Kidney (tissue), 14 donors: ENCODE measurements around the gene ERGIC1. TPM values are rescaled to one million over a fixed set of nuclear protein-coding genes. Genes with fewer than 3 reads are reported as not detected.
A peak's percentile ranks its signal among the peaks of the same experiment; 100 is the strongest.

Source experiments
- DNase-seq, 5 donors: peaks; one replicate each; pipeline ENCODE4 v3.0.0-alpha.2; 2013 to 2020
- FAIRE-seq: peaks from 2 replicates; lab custom pipeline; 2012; peaks lifted over from hg19 to GRCh38; lab: Jason Lieb, UNC
- H3K27ac ChIP-seq, 2 donors: one replicate each; pipeline ENCODE4 v1.7.0; 2013; ENCODE audit warnings: low read depth in 2 of 2, low read length in 2 of 2, inconsistent platforms in 1 of 2
- H3K27me3 ChIP-seq: one replicate; pipeline ENCODE4 v1.7.1; 2013; ENCODE audit warnings: low read length, inconsistent platforms; ENCODE audit not compliant: control insufficient read depth, insufficient read depth
- H3K36me3 ChIP-seq, 3 donors: one replicate each; pipeline versions ENCODE4 v1.7.0 to v1.7.1; 2013; ENCODE audit warnings: low read length in 3 of 3, control low read depth in 1 of 3, inconsistent platforms in 1 of 3; ENCODE audit not compliant: insufficient read depth in 3 of 3, control insufficient read depth in 2 of 3
- H3K4me1 ChIP-seq, 3 donors: one replicate each; pipeline versions ENCODE4 v1.7.0 to v1.7.1; 2013; ENCODE audit warnings: low read length in 3 of 3, inconsistent platforms in 1 of 3, low read depth in 1 of 3; ENCODE audit not compliant: control insufficient read depth in 2 of 3, insufficient read depth in 2 of 3
- H3K4me3 ChIP-seq, 3 donors: one replicate each; pipeline versions ENCODE4 v1.7.0 to v1.8.1; 2013; ENCODE audit warnings: low read length in 3 of 3, control low read depth in 1 of 3, inconsistent platforms in 1 of 3
- H3K9ac ChIP-seq, 3 donors: one replicate each; pipeline versions ENCODE4 v1.7.0 to v1.7.1; 2013; ENCODE audit warnings: low read length in 3 of 3, control low read depth in 1 of 3, inconsistent platforms in 1 of 3
- H3K9me3 ChIP-seq, 3 donors: one replicate each; pipeline versions ENCODE4 v1.7.0 to v1.7.1; 2013; ENCODE audit warnings: low read length in 3 of 3, control low read depth in 1 of 3, inconsistent platforms in 1 of 3; ENCODE audit not compliant: control insufficient read depth in 2 of 3, insufficient read depth in 1 of 3
- intact Hi-C: fragments of 100-400 bp; cut with DNase I; formaldehyde crosslinking; loops from one replicate; pipeline ENCODE4 v1.11.1; 2022
- polyA plus RNA-seq: library from polyadenylated mRNA; stranded (reverse); fragments of 350-450 nt; fragmentation: Illumina TruSeq; extraction: RNeasy Lipid Tissue Mini Kit (QIAGEN cat#74804); gene quantifications from one replicate; pipeline ENCODE4 v1.2.3, GENCODE V29; 2014; ENCODE audit warnings: low read depth, low replicate concordance; ENCODE audit not compliant: insufficient read depth
- total RNA-seq: library from RNA; stranded (reverse); fragmentation: NEBNext Ultra II Directional; extraction: Animal tissue kit (Norgen Biotek cat#: 25700); gene quantifications from one replicate; pipeline ENCODE4 v1.2.1, GENCODE V29; 2021
- TF ChIP-seq, protein P1 (sequence below): IDR thresholded peaks from 3 replicates; pipeline ENCODE4 v1.5.1; 2012; ENCODE audit warnings: mild to moderate bottlenecking, moderate library complexity, borderline replicate concordance; ENCODE audit not compliant: insufficient read depth; ENCODE audit errors: extremely low read depth
- donor health status: control.
- donor health status: control.
- donor health status: control.
- donor health status: control.
- donor health status: control.
- donor health status: DM: yes; HTN: yes; CAD: no.
- donor health status: Normal renal cell carcinoma (clear cell type).

Gene ERGIC1
- total and polyA plus RNA-seq, 2 donors from 2014 or later: 88.0 to 183 TPM

- H3K9ac ChIP-seq: no peak overlapping the region
- no peaks in the 10 kb centered on the region for H3K4me1 ChIP-seq
- no peak overlapping the region for H3K4me3 ChIP-seq
- peaks cover 0 to 28% (median 11%) of the 10 kb centered on the region in 3 donors for H3K36me3 ChIP-seq
- TF ChIP-seq, protein P1, sequence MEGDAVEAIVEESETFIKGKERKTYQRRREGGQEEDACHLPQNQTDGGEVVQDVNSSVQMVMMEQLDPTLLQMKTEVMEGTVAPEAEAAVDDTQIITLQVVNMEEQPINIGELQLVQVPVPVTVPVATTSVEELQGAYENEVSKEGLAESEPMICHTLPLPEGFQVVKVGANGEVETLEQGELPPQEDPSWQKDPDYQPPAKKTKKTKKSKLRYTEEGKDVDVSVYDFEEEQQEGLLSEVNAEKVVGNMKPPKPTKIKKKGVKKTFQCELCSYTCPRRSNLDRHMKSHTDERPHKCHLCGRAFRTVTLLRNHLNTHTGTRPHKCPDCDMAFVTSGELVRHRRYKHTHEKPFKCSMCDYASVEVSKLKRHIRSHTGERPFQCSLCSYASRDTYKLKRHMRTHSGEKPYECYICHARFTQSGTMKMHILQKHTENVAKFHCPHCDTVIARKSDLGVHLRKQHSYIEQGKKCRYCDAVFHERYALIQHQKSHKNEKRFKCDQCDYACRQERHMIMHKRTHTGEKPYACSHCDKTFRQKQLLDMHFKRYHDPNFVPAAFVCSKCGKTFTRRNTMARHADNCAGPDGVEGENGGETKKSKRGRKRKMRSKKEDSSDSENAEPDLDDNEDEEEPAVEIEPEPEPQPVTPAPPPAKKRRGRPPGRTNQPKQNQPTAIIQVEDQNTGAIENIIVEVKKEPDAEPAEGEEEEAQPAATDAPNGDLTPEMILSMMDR: no peak
- no peak for FAIRE-seq
- H3K9me3 ChIP-seq: no peaks in the 10 kb centered on the region
- H3K27me3 ChIP-seq: no peaks in the 10 kb centered on the region
- H3K27ac ChIP-seq: peak overlapping the region in 1 of 2 donors; percentile 51
- peak in 4 of 5 donors; percentile 24 to 89 (median 58) for DNase-seq
- intact Hi-C loops: no loop called here
Measured at GRCh38 chr5:172910828-172911627, 77.0 kb downstream of the ERGIC1 start.

DNA sequence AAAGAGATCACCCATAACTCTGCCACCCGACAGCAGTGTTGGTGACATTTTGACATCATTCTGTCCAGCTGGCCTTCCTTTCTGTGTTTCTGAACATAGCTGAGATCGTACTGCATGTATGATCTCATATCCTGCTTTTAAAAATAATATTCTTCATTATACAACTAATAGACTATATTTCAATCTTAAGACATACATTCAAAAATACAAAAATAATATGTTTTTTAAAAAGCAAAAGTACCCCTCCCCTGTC is 77.5 kb downstream of the ERGIC1 start:
- H3K4me3 ChIP-seq: no peak overlapping the region
- intact Hi-C loops: no loop called here
- H3K27me3 ChIP-seq: no peaks in the 10 kb centered on the region
- H3K9ac ChIP-seq: no peak overlapping the region
- DNase-seq: no peak
- no peaks in the 10 kb centered on the region for H3K4me1 ChIP-seq
- FAIRE-seq: no peak
- peaks cover 0 to 30% (median 13%) of the 10 kb centered on the region in 3 donors for H3K36me3 ChIP-seq
- H3K9me3 ChIP-seq: no peaks in the 10 kb centered on the region
- H3K27ac ChIP-seq: peak overlapping the region in 1 of 2 donors; percentile 51
- TF ChIP-seq, protein P1: no peak

DNA sequence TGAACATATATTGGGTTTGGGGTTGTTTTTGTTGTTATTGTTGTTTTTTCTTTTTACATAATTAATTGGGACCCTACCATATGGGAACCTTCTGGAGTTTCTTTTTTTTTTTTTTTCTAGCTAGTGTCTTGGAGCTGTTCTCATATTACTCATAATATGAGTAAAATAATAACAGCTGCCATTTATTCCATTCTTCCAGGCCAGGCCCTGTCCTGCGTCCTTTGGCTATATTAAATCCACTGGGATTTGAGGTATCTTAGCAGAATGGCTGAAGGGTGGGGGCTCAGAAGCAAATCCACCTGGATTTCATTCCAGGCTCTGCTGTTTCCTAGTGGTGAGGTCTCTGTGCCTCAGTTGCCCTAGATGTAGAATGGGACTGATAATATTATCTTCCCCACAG is 77.9 kb downstream of the ERGIC1 start:
- TF ChIP-seq, protein P1: no peak
- no peaks in the 10 kb centered on the region for H3K27me3 ChIP-seq
- H3K27ac ChIP-seq: no peak overlapping the region
- intact Hi-C loops: no loop called here
- FAIRE-seq (no peak), DNase-seq (no peak)
- no peaks in the 10 kb centered on the region for H3K4me1 ChIP-seq
- peaks cover 0 to 30% (median 13%) of the 10 kb centered on the region in 3 donors for H3K36me3 ChIP-seq
- no peak overlapping the region for H3K4me3 ChIP-seq
- no peaks in the 10 kb centered on the region for H3K9me3 ChIP-seq
- peak overlapping the region in 1 of 3 donors; percentile 19 for H3K9ac ChIP-seq
